HG03571 (cell line): Measurements from ENCODE around the gene ZBTB11.
"Not testable (repeated sequence)": the region's sequence is repeated elsewhere in the genome, so short reads cannot be mapped to it uniquely, and the experiment has no call there.

Experiments
- ATAC-seq: cut with Tn5 transposase; IDR thresholded peaks from one replicate; pipeline ENCODE4 v1.9.1; 2021; ENCODE audit not compliant: unreplicated experiment

Gene ZBTB11

DNA sequence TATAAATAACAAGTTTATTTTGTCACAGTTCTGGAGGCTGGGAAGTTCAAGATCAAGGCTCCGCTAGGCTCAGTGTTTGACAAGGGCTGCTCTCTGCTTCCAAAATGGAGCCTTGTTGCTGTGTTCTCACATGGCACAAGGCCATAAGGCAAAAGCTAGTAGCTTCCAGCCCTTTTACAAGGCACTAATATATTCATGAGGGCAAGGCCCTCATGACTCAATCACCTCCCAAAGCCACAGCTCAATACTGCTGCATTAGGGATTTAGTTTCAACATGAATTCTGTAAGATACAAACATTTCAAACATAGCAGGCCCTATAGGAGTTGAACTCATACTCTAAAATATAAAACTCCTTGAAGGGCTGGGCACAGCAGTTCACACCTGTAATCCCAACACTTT, 30.2 kb downstream of the ZBTB11 start:
- ATAC-seq, result no peak

- ATAC-seq, result no peak
Measured at GRCh38 chr3:101643861-101644613, 32.9 kb downstream of the ZBTB11 start.

- no peak for ATAC-seq
Measured at GRCh38 chr3:101643009-101643844, 33.7 kb downstream of the ZBTB11 start.

DNA sequence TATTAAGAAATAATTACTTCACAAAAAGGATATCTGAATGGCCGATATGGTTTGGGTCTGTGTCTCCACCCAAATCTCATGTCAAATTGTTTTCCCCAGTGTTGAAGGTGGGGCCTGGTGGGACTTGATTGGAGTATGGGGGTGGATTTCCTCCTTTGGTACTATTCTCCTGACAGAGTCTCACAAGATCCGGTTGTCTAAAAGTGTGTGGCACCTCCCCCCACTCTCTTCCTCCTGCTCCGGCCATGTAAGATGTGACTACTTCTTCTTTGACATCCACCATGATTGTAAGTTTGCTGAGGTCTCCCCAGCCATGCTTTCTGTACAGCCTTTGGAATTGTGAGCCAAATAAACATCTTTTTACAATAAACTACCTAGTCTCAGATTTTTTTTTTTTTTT, 34.5 kb downstream of the ZBTB11 start:
- ATAC-seq, result no peak

DNA sequence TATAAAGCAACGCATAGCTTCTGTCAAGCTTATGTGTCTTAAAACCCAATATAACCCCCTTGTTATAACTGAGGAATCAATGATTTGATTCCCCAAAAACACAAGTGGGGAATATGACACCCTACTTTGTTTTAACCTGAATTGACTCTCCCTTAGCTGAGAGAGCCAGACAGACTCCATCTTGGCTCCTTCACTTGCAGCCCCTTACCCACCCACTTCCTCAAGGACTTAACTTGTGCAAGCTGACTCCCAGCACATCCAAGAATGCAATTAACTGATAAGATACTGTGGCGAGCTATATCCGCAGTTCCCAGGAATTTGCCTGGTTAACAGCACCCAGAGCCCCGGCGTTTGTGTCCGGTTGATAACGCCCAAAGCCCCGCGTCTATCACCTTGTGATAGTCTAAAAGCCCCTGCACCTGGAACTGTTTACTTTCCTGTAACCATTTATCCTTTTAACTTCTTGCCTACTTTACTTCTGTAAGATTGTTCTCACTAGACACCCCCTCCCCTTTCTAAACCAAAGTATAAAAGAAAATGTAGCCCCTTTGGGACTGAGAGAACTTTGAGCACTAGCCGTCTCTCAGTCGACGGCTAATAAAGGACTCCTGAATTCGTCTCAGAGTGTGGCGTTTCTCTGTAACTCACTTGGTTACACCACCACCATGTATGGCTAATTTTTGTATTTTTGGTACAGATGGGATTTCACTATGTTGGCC, 35.4 kb downstream of the ZBTB11 start:
- not testable (repeated sequence) for ATAC-seq

- no peak for ATAC-seq
Measured at GRCh38 chr3:101640256-101640655, 36.7 kb downstream of the ZBTB11 start.

DNA sequence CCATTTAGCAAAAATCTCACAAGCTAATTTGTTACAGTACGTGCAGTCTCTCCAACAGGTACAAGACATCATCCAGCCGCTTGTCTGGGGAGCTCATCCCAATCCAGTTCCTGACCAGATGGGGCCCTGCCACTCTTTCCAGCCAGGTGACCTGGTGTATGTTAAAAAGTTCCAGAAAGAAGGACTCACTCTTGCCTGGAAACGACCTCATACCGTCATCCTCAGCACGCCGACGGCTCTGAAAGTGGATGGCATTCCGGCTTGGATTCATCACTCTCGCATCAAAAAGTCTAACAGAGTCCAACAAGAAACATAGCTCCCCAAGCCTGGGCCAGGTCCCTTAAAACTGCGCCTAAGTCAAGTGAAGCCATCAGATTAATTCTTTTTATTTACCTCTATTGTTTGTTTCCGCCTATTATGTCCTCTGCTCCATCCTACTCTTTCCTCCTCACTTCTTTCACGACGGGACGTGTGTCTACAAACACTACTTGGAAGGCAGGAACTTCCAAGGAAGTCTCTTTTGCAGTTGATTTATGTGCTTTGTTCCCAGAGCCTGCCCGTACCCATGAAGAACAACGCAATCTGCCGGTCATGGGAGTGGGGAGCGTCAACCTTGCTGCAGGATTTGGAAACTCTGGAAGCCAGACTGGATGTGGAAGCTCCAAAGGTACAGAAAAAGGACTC, 37.5 kb downstream of the ZBTB11 start:
- no peak for ATAC-seq

- ATAC-seq, result no peak
Measured at GRCh38 chr3:101638261-101638745, 38.6 kb downstream of the ZBTB11 start.

DNA sequence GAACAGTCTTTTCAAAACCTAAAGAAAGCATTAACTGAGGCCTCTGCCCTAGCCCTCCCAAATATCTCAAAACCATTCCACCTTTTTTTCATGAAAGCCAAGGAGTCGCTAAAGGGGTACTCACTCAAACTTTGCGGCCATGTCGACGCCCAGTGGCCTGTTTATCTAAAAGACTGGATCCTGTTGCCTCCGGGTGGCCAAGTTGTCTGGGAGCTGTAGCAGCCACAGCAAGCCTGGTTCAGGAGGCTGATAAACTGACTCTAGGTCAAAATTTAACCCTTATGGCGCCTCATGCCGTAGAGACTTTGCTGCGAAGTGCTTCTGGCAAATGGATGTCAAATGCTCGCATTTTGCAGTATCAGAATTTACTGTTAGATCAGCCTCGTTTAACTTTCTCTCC, 39.5 kb downstream of the ZBTB11 start:
- ATAC-seq, result no peak

GRCh38 chr3:101635954-101636798, 40.8 kb downstream of the ZBTB11 start:
- peak; percentile 87 for ATAC-seq

- ATAC-seq, result no peak
Measured at GRCh38 chr3:101635345-101635744, 41.6 kb downstream of the ZBTB11 start.

GRCh38 chr3:101634591-101635196, 42.2 kb downstream of the ZBTB11 start:
- ATAC-seq, result no peak

DNA sequence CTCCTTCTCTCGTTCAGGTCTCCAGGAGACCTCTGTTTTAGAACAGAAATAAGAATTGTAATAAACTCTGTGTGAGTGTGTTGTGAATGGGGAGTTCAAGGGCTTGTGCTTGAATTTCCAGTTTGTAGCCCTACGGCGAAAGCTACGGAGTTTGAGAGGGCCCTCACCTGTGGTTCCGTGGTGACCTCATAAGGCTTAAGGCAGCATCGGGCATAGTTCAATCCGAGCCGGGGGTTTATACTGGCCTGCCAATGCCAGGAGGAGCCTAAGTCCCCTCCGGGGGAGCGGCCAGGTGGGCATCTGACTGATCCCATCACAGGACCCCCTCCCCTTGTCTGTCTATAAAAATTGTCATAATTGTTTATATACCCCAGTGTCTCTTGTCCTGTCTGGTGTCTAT, 43.7 kb downstream of the ZBTB11 start:
- ATAC-seq, result no peak

DNA sequence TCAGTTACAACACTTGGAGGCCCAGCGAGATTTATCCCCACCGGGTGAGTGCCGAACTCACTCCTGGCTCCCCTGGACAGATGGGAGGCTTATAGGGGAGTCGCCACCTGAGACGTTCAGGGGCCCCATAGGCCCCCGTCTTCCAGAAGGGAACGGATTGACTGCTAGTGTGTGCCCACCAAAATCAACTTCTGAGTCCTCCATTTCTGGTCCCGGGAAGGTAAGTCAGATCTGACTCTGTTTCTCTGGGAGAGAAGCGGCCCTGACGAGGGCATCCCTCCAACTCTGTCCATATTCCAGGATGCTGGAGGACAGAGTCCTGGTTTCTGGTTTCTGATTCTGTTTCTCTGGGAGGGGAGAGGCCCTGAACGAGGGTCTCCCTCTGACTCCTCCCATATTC, 44.3 kb downstream of the ZBTB11 start:
- ATAC-seq, result no peak

DNA sequence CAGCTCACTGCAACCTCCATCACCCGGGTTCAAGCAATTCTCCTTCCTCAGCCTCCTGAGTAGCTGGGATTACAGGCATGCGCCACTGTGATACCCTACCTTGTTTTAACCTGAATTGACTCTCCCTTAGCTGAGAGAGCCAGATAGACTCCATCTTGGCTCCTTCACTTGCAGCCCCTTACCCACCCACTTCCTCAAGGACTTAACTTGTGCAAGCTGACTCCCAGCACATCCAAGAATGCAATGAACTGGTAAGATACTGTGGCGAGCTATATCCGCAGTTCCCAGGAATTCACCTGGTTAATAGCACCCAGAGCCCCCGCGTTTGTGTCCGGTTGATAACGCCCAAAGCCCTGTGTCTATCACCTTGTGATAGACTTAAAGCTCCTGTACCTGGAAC, 45.0 kb downstream of the ZBTB11 start:
- ATAC-seq, result not testable (repeated sequence)

DNA sequence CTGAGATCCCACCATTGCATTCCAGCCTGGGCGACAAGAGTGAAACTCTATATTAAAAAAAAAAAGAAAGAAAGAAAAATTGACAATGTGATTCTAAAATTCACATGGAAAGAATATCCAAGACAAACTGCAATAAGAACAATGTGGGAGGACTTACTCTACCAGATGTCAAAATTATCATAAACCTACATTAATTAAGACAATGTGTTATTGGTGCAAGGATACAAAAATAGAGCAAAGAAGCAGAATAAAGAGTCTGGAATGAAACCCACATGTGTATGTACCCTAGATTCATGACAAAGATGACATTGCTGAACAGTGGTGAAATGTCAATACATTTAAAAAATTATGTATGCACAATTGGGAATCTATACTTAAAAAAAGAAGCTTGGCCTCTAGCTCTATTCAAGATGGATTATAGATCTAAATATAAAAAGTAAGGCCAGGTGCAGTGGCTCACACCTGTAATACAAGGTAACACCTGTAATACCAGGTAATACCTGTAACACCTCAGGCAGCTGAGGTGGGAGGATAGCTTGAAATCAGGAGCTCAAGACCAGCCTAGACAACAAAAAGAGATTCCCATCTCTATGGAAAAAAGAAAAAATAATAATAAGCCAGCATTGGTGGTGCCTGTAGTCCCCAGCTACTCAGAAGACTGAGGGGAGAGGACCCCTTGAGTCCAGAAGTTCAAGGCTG, 45.7 kb downstream of the ZBTB11 start:
- no peak for ATAC-seq

- ATAC-seq, result no peak
Measured at GRCh38 chr3:101629219-101629618, 47.7 kb downstream of the ZBTB11 start.

DNA sequence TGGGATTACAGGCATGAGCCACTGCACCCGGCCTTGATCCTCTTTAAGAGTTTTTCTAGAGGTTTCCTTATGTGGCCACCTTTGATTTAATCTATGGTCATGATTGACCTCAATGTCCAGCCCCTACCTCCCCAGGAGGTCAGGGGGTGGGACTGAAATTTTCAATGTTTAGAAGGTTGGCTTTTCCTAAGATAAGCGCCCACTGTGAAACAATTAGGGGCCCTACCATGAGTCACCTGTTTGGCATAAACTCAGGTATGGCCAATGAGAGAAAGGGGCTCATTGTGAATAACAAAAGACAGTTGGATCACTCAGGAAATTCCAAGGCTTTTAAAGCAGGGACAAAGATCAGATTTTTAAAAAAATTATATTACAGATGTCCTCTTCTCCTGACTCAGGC, 51.1 kb downstream of the ZBTB11 start:
- no peak for ATAC-seq

GRCh38 chr3:101624857-101625256, 52.1 kb downstream of the ZBTB11 start:
- no peak for ATAC-seq
